ENCODE measurements around the gene TAS2R7.

The TAS2R7 gene, protein sequence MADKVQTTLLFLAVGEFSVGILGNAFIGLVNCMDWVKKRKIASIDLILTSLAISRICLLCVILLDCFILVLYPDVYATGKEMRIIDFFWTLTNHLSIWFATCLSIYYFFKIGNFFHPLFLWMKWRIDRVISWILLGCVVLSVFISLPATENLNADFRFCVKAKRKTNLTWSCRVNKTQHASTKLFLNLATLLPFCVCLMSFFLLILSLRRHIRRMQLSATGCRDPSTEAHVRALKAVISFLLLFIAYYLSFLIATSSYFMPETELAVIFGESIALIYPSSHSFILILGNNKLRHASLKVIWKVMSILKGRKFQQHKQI

DNA sequence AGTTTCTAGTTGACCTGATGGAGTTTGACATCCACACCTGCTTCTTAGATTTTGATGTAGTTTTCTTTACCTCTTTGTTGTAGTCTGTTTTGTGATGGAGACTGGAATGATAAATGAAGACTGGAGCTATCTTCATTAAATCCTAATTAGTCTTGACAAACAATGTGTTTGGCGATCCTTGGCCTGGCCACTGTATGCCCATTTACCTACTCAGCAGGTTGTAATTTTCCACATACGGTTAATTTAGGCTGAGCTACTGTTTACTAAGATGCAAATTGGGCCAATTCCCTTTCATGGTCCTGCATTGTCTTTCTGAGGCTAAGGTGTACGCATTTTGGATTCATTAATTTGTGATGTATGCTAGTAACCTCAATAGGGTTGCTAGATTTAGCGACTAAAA, at the start of gene TAS2R7:
Gene TAS2R7 (minus strand): TSS at position 41 of the 400 bp plus-strand sequence. CDS start 57 bp downstream, outside the sequence.
- H3K36me3 ChIP-seq (ENCODE audit: low read depth) = no peaks in the 10 kb centered on the region
- H3K9me3 ChIP-seq (ENCODE audit: severe bottlenecking) = no peaks in the 10 kb centered on the region
- no peak for ATAC-seq (ENCODE audit: low read depth)
- H3K4me1 ChIP-seq (ENCODE audit: insufficient read depth, poor library complexity, severe bottlenecking) = no peaks in the 10 kb centered on the region
- no peaks in the 10 kb centered on the region for H3K27me3 ChIP-seq (ENCODE audit: insufficient read depth, poor library complexity, severe bottlenecking)
- H3K4me3 ChIP-seq (ENCODE audit: severe bottlenecking) = no peak within 1 kb of the TSS
- TF ChIP-seq, protein P1, sequence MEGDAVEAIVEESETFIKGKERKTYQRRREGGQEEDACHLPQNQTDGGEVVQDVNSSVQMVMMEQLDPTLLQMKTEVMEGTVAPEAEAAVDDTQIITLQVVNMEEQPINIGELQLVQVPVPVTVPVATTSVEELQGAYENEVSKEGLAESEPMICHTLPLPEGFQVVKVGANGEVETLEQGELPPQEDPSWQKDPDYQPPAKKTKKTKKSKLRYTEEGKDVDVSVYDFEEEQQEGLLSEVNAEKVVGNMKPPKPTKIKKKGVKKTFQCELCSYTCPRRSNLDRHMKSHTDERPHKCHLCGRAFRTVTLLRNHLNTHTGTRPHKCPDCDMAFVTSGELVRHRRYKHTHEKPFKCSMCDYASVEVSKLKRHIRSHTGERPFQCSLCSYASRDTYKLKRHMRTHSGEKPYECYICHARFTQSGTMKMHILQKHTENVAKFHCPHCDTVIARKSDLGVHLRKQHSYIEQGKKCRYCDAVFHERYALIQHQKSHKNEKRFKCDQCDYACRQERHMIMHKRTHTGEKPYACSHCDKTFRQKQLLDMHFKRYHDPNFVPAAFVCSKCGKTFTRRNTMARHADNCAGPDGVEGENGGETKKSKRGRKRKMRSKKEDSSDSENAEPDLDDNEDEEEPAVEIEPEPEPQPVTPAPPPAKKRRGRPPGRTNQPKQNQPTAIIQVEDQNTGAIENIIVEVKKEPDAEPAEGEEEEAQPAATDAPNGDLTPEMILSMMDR (IDR thresholded peaks at IDR 0.05; ENCODE audit: poor library complexity, severe bottlenecking) = no peak
- no peak for DNase-seq (ENCODE audit: low spot score)
- no peak within 1 kb of the TSS for H3K27ac ChIP-seq (ENCODE audit: poor library complexity, severe bottlenecking)

DNA sequence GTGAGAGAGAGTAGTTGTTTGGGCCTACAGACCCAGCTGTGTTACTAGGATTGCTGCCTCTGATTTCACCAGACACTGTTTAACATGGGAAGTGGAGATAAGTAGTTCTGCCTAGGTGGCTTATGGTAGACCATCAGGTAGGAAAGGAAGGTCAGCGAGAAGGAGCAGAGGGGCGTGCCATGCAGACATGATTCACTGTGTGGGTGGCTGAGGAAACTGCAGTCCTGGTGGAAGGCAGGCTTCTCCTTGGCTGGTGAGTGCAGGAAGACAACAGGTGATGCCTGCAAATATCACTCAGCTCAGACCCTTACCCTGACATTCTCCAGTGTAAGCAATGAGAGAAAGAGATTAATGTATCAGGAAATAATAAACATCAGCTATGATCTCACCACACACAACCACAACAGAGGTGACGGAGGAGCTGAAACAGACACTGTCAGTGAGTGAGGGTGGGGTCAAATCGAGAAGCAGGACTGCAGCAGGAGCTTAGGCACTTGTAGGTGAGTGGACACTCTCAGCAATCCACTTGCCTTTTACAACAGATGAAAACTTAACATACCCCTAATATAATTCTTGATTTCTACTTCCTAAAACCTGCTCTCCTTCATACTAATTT, 48.9 kb upstream of the TAS2R7 start:
- H3K9me3 ChIP-seq (ENCODE audit: severe bottlenecking) = no peaks in the 10 kb centered on the region
- DNase-seq (ENCODE audit: low spot score) (no peak), ATAC-seq (ENCODE audit: low read depth) (no peak)
- no peak overlapping the region for H3K27ac ChIP-seq (ENCODE audit: poor library complexity, severe bottlenecking)
- H3K4me1 ChIP-seq (ENCODE audit: insufficient read depth, poor library complexity, severe bottlenecking) = no peaks in the 10 kb centered on the region
- H3K27me3 ChIP-seq (ENCODE audit: insufficient read depth, poor library complexity, severe bottlenecking) = no peaks in the 10 kb centered on the region
- no peak overlapping the region for H3K4me3 ChIP-seq (ENCODE audit: severe bottlenecking)
- TF ChIP-seq, protein P1 (IDR thresholded peaks at IDR 0.05; ENCODE audit: poor library complexity, severe bottlenecking) = no peak
- no peaks in the 10 kb centered on the region for H3K36me3 ChIP-seq (ENCODE audit: low read depth)

DNA sequence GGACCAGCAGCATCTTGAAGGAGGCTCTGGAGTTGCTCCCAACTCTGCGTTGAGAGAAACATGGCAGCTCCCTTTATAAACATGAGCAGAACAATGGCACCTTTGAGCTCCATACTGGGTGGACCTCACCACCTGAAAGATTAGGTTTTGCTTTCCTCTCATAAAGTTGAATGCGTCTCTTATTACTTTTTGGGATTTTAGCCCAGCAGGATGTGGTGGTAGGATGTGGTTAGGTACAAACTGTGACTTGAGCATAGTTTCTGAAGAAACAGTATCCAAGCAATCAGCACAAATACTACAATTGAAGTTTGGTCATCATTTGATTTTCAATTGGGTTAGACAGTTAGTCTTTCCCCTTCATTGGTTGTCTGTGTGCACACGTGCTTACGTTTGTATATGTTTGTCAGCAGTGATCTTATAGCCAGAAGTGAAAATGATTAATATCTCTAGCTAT, 47.0 kb upstream of the TAS2R7 start, which contains the start of gene PRR4:
Gene PRR4 (minus strand): TSS at position 51 of the 454 bp plus-strand sequence. CDS start 38 bp downstream, at position 13.
- no peaks in the 10 kb centered on the region for H3K9me3 ChIP-seq (ENCODE audit: severe bottlenecking)
- no peaks in the 10 kb centered on the region for H3K36me3 ChIP-seq (ENCODE audit: low read depth)
- H3K4me3 ChIP-seq (ENCODE audit: severe bottlenecking) = no peak within 1 kb of the TSS
- ATAC-seq (ENCODE audit: low read depth) = no peak
- TF ChIP-seq, protein P1 (IDR thresholded peaks at IDR 0.05; ENCODE audit: poor library complexity, severe bottlenecking) = no peak
- DNase-seq (ENCODE audit: low spot score) = no peak
- H3K4me1 ChIP-seq (ENCODE audit: insufficient read depth, poor library complexity, severe bottlenecking) = no peaks in the 10 kb centered on the region
- no peaks in the 10 kb centered on the region for H3K27me3 ChIP-seq (ENCODE audit: insufficient read depth, poor library complexity, severe bottlenecking)
- no peak within 1 kb of the TSS for H3K27ac ChIP-seq (ENCODE audit: poor library complexity, severe bottlenecking)

DNA sequence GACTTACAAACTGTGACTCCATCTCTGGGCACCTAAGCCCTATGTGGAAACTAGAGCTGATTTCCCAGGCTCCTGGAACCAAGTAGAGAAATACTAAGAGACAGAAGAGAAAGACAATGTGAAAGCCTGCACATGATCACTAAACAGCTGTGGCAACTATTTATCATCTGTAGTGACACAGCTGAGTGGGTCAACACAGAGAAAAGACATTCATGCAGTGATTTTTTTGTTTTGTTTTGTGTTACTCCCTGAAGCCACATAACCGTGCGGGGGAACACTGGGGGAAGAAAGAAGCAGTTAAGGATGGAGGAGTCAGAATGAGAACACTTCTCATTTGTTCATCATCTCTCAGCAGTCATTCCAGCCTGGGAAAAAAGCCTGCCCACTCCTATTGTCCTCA, 45.3 kb upstream of the TAS2R7 start:
- ATAC-seq (ENCODE audit: low read depth) (no peak), DNase-seq (ENCODE audit: low spot score) (no peak)
- Histone ChIP-seq H3K9me3 (ENCODE audit: severe bottlenecking) (no peaks in the 10 kb centered on the region), H3K36me3 (ENCODE audit: low read depth) (no peaks in the 10 kb centered on the region), H3K27me3 (ENCODE audit: insufficient read depth, poor library complexity, severe bottlenecking) (no peaks in the 10 kb centered on the region), H3K27ac (ENCODE audit: poor library complexity, severe bottlenecking) (no peak overlapping the region), H3K4me1 (ENCODE audit: insufficient read depth, poor library complexity, severe bottlenecking) (no peaks in the 10 kb centered on the region), H3K4me3 (ENCODE audit: severe bottlenecking) (no peak overlapping the region)
- TF ChIP-seq, protein P1 (IDR thresholded peaks at IDR 0.05; ENCODE audit: poor library complexity, severe bottlenecking) = no peak

DNA sequence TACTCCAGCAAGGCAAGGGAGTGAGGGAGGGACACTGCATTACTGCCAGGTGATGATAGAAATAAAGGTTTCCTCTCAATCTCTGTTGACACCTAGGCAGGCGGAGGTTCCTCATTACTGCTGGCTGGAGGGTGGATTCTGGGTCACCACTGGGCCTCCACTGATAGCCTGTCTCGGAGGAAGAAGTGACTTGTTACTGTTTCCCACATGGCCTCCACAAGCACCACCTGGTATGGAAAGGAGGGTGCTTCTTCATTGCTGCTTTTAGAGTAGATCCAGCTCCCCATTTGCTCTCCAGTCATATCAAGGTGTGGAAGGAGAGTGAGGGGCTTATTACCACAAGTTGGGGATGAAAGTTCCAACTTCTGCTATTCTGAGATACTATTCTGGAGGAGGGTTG, 40.4 kb upstream of the TAS2R7 start:
- Histone ChIP-seq H3K4me3 (ENCODE audit: severe bottlenecking) (no peak overlapping the region), H3K36me3 (ENCODE audit: low read depth) (no peaks in the 10 kb centered on the region), H3K4me1 (ENCODE audit: insufficient read depth, poor library complexity, severe bottlenecking) (no peaks in the 10 kb centered on the region), H3K9me3 (ENCODE audit: severe bottlenecking) (no peaks in the 10 kb centered on the region), H3K27ac (ENCODE audit: poor library complexity, severe bottlenecking) (no peak overlapping the region), H3K27me3 (ENCODE audit: insufficient read depth, poor library complexity, severe bottlenecking) (no peaks in the 10 kb centered on the region)
- DNase-seq (ENCODE audit: low spot score) (no peak), ATAC-seq (ENCODE audit: low read depth) (no peak)
- TF ChIP-seq, protein P1 (IDR thresholded peaks at IDR 0.05; ENCODE audit: poor library complexity, severe bottlenecking) = no peak
